Muscle layer of colon (tissue), 2 donors: ENCODE measurements around the gene TMEM178B.

Source experiments
- H3K27ac ChIP-seq: one replicate; pipeline ENCODE4 v1.7.0; 2013; ENCODE audit warnings: low read depth, mild to moderate bottlenecking, low read length, moderate library complexity
- H3K27me3 ChIP-seq, 2 donors: one replicate each; pipeline ENCODE4 v1.7.0; 2013; ENCODE audit warnings: low read length in 2 of 2, mild to moderate bottlenecking in 2 of 2; ENCODE audit not compliant: insufficient read depth in 2 of 2, control insufficient read depth in 1 of 2
- H3K36me3 ChIP-seq: one replicate; pipeline ENCODE4 v1.7.0; 2013; ENCODE audit warnings: mild to moderate bottlenecking, low read length; ENCODE audit not compliant: insufficient read depth
- H3K4me1 ChIP-seq: one replicate; pipeline ENCODE4 v1.7.0; 2013; ENCODE audit warnings: mild to moderate bottlenecking, low read length; ENCODE audit not compliant: insufficient read depth
- H3K4me3 ChIP-seq, 2 donors: one replicate each; pipeline ENCODE4 v1.7.0; 2013; ENCODE audit warnings: low read length in 2 of 2, low read depth in 1 of 2, mild to moderate bottlenecking in 1 of 2, moderate library complexity in 1 of 2
- H3K9ac ChIP-seq: one replicate; pipeline ENCODE4 v1.7.0; 2013; ENCODE audit warnings: low read length
- H3K9me3 ChIP-seq: one replicate; pipeline ENCODE4 v1.7.0; 2013; ENCODE audit warnings: mild to moderate bottlenecking, low read length
- donor health status: abdominal sarcoma.
- donor health status: Adenocarcinoma of cecum.

Gene TMEM178B

GRCh38 chr7:141500608-141501007, 426.7 kb downstream of the TMEM178B start:
- no peaks in the 10 kb centered on the region for H3K27me3 ChIP-seq
- H3K9ac ChIP-seq, result no peak overlapping the region
- H3K4me3 ChIP-seq, result no peak overlapping the region
- no peak overlapping the region for H3K27ac ChIP-seq
- H3K36me3 ChIP-seq, result no peaks in the 10 kb centered on the region
- no peaks in the 10 kb centered on the region for H3K4me1 ChIP-seq
- H3K9me3 ChIP-seq, result no peaks in the 10 kb centered on the region

- Histone ChIP-seq H3K4me3 (no peak overlapping the region), H3K27ac (no peak overlapping the region), H3K27me3 (no peaks in the 10 kb centered on the region), H3K9ac (no peak overlapping the region), H3K36me3 (no peaks in the 10 kb centered on the region), H3K4me1 (no peaks in the 10 kb centered on the region), H3K9me3 (no peaks in the 10 kb centered on the region)
These were observed 427.6 kb downstream of the TMEM178B start for GRCh38 chr7:141501451-141501850.

DNA sequence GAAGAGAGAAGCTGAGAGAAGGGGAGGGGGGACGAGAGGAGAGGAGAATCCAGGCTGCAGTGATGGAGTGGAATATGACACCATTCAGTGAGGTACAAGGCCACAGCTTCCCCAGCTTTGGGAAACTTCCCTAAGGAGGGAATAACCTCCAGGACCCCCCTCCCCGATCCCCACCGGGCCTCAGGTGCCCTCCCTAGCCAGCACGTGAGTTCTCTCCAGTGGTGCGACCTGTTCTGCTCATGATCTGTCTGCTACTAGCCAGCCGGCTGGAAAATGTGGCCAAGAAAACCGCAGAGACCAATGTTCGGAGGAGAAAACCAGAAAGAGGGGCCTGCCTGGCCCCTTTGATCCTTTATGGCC, 437.4 kb downstream of the TMEM178B start:
- H3K4me3 ChIP-seq, result no peak overlapping the region
- peaks cover 8 to 10% of the 10 kb centered on the region in 2 donors for H3K27me3 ChIP-seq
- H3K9ac ChIP-seq, result no peak overlapping the region
- H3K27ac ChIP-seq, result no peak overlapping the region
- H3K36me3 ChIP-seq, result no peaks in the 10 kb centered on the region
- no peaks in the 10 kb centered on the region for H3K9me3 ChIP-seq
- no peaks in the 10 kb centered on the region for H3K4me1 ChIP-seq

DNA sequence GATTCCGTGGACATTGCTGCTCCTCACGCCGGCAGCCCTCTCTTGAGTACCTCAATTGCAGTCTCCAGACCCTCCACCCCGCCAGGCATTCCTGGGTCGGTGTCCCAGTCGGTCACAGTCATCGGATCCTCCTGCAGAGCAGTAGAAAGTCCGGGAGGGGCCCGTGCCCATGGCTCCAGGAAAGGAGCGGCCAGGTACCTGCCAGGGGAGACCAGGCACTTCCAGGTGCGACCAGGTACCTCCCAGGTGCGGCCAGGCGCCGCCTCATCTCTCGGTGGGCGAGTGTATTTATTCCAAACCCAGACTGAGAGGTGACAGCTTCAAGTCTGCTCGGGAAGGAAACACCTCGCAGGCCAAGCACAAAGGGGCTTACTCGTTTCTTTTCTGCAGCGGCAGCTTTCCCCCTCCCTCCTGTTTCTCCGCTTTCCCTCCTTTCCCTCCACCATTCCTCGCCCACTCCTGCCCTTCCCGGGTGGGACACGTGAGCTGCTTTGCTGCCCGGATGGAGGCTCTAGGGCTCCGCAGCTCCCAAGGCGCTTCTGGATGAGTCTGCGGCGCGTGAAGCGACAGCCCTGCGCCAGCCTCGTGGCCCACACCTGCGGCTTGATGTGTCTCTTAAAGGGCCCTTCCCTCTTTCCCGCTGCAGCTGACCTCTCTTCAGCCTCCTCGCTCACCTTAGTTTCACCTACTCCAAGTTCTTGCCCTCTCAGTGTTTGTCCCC, 438.0 kb downstream of the TMEM178B start:
- Histone ChIP-seq H3K9me3 (no peaks in the 10 kb centered on the region), H3K27me3 (peaks cover 8 to 10% of the 10 kb centered on the region in 2 donors), H3K4me1 (no peaks in the 10 kb centered on the region), H3K4me3 (peak overlapping the region in 1 of 2 donors; percentile 5), H3K36me3 (no peaks in the 10 kb centered on the region), H3K27ac (no peak overlapping the region), H3K9ac (no peak overlapping the region)

- no peaks in the 10 kb centered on the region for H3K4me1 ChIP-seq
- no peak overlapping the region for H3K9ac ChIP-seq
- no peaks in the 10 kb centered on the region for H3K36me3 ChIP-seq
- H3K4me3 ChIP-seq, result no peak overlapping the region
- H3K9me3 ChIP-seq, result no peaks in the 10 kb centered on the region
- H3K27ac ChIP-seq, result no peak overlapping the region
- H3K27me3 ChIP-seq, result peaks cover 8 to 10% of the 10 kb centered on the region in 2 donors
These were observed 438.7 kb downstream of the TMEM178B start for GRCh38 chr7:141512597-141512996.

DNA sequence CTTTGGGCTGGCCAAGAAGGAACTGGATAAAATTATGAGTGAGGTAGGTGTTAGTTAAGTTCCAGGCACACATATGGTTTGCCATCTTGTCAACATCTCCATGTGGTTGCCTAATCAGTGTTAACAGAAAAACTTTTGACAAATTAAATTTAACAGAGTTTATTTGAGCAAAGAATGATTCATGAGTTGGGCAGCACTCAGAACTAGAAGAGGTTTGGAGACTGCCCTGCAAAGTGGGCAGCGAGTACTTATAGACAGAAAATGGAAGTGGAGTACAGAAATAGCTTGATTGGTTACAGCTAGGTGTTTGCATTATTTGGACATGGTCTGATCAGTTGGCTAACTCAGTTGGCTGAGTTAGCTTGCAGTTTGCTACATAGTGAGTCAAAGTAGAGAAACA, 439.9 kb downstream of the TMEM178B start:
- H3K9me3 ChIP-seq, result no peaks in the 10 kb centered on the region
- H3K27ac ChIP-seq, result no peak overlapping the region
- H3K27me3 ChIP-seq, result peaks cover 8 to 10% of the 10 kb centered on the region in 2 donors
- H3K9ac ChIP-seq, result no peak overlapping the region
- H3K4me1 ChIP-seq, result no peaks in the 10 kb centered on the region
- H3K36me3 ChIP-seq, result no peaks in the 10 kb centered on the region
- H3K4me3 ChIP-seq, result no peak overlapping the region

DNA sequence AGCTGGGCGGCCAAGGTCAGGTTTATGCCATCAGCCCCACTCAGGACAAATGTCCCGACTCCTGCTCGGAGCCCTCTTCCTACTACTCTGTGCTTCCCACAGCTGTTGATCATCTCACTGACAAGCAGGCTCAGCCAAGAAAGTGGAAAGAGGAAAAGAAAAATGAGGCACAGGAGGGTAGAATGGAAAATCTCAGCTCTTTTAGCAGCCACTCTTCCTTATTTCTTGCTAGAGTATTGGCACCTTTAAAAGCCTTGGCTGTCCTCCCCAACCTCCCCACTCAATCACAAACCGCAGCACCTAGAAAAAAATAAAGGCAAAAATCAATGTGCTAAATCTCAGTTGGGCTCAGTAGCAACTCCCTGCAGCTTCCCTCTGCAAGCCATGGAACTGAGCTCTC, 442.1 kb downstream of the TMEM178B start:
- H3K27ac ChIP-seq, result no peak overlapping the region
- no peaks in the 10 kb centered on the region for H3K4me1 ChIP-seq
- H3K9me3 ChIP-seq, result no peaks in the 10 kb centered on the region
- no peak overlapping the region for H3K4me3 ChIP-seq
- H3K36me3 ChIP-seq, result no peaks in the 10 kb centered on the region
- H3K9ac ChIP-seq, result no peak overlapping the region
- H3K27me3 ChIP-seq, result peaks cover 8 to 10% of the 10 kb centered on the region in 2 donors

GRCh38 chr7:141519623-141520022, 445.8 kb downstream of the TMEM178B start:
- no peaks in the 10 kb centered on the region for H3K9me3 ChIP-seq
- no peak overlapping the region for H3K4me3 ChIP-seq
- H3K4me1 ChIP-seq, result no peaks in the 10 kb centered on the region
- H3K27ac ChIP-seq, result no peak overlapping the region
- no peak overlapping the region for H3K9ac ChIP-seq
- no peaks in the 10 kb centered on the region for H3K36me3 ChIP-seq
- H3K27me3 ChIP-seq, result no peaks in the 10 kb centered on the region

GRCh38 chr7:141522657-141523342, 448.9 kb downstream of the TMEM178B start:
- no peak overlapping the region for H3K27ac ChIP-seq
- no peaks in the 10 kb centered on the region for H3K4me1 ChIP-seq
- no peaks in the 10 kb centered on the region for H3K36me3 ChIP-seq
- no peak overlapping the region for H3K4me3 ChIP-seq
- H3K9me3 ChIP-seq, result no peaks in the 10 kb centered on the region
- H3K27me3 ChIP-seq, result no peaks in the 10 kb centered on the region
- no peak overlapping the region for H3K9ac ChIP-seq

GRCh38 chr7:141525973-141526514, 452.2 kb downstream of the TMEM178B start:
- no peaks in the 10 kb centered on the region for H3K27me3 ChIP-seq
- no peaks in the 10 kb centered on the region for H3K4me1 ChIP-seq
- no peak overlapping the region for H3K4me3 ChIP-seq
- H3K27ac ChIP-seq, result no peak overlapping the region
- H3K36me3 ChIP-seq, result no peaks in the 10 kb centered on the region
- H3K9ac ChIP-seq, result no peak overlapping the region
- H3K9me3 ChIP-seq, result no peaks in the 10 kb centered on the region

- Histone ChIP-seq H3K9ac (no peak overlapping the region), H3K9me3 (no peaks in the 10 kb centered on the region)
These were observed 453.2 kb downstream of the TMEM178B start for GRCh38 chr7:141527076-141527475.

More at GRCh38 chr7:141527076-141527475, 453.2 kb downstream of the TMEM178B start:
- no peaks in the 10 kb centered on the region for H3K27me3 ChIP-seq
- H3K4me1 ChIP-seq, result no peaks in the 10 kb centered on the region
- H3K27ac ChIP-seq, result no peak overlapping the region
- no peak overlapping the region for H3K4me3 ChIP-seq
- H3K36me3 ChIP-seq, result no peaks in the 10 kb centered on the region
